ENCODE measurements around the gene DACT2. TPM values are rescaled to one million over a fixed set of nuclear protein-coding genes. Genes with fewer than 3 reads are reported as not detected.

Gene DACT2
- total and polyA plus RNA-seq, 4 donors: 0.25 to 2.8 (median 0.88) TPM

- no peak for TF ChIP-seq EGR1 (IDR thresholded peaks at IDR 0.05; ENCODE audit: low read depth in 2 of 2)
- TF ChIP-seq GABPA (IDR thresholded peaks at IDR 0.05 in 1 of 2, conservative IDR thresholded peaks at IDR 0.05 in 1 of 2): no peak
- Histone ChIP-seq H3K9ac (ENCODE audit: low read depth in 1 of 2, low read length in 2 of 2) (no peak overlapping the region), H3K27me3 (ENCODE audit: control insufficient read depth in 4 of 4, insufficient read depth in 4 of 4, low read length in 3 of 4) (no peaks in the 10 kb centered on the region), H3K9me3 (ENCODE audit: control insufficient read depth in 4 of 4, low read length in 3 of 4) (no peaks in the 10 kb centered on the region), H3K27ac (ENCODE audit: low read depth in 1 of 2, low read length in 2 of 2) (peak overlapping the region; percentile 11 to 45), H3K4me1 (ENCODE audit: control insufficient read depth in 4 of 4, insufficient read depth in 4 of 4, low read length in 3 of 4) (peaks cover 18 to 72% (median 45%) of the 10 kb centered on the region in 4 donors), H3K36me3 (ENCODE audit: control insufficient read depth in 4 of 4, insufficient read depth in 3 of 4, low read depth in 1 of 4, low read length in 3 of 4) (no peaks in the 10 kb centered on the region), H3K4me3 (ENCODE audit: low read depth in 1 of 3, low read length in 3 of 3) (no peak overlapping the region)
- no peak for DNase-seq (ENCODE audit: low spot score)
- 74% methylated on average over 17 of the region's 17 CpGs for WGBS
These were observed 46.0 kb downstream of the DACT2 start for GRCh38 chr6:168273441-168274036.

DNA sequence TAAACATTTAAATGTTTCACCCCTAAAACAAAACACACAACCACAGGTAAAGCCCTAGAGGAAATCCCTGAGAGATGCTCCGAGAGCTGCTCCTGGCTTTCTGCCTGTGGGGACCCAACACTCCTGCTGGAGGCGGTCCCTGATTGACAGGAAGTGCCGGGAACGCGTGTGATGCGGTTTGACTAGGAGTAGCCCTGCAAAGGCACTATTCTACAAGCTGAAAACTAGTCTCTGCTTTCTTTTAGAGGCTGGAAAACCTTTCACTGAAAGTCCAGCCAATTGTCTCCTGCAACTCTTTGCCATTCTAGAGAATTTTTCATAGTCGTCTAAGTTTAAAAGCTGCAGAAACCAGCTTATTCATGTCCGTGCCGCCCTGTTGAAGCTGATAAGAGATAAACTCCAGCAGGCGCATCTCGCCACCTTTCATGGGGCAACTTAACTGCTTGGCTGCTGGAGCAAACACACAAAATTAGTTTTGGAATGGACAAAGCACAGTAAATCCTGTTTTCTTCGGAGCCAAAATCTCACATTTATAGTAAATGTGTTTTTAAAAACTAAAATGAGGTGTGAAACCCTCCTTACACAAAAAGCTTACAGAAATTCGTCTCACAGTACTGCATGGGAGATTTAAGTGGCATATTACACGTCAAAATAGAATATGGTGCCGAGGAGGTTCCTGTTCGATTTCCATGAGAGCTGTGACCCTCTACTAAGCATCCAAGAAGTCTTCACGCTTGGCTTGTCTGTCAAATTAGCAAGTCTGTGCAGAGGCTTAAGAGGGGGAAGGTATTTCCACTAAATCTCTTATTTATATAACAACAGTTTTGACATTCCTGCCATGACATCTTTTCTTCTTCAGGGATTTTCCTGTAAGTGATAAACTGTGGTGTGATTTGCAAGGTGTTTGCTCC is 46.9 kb downstream of the DACT2 start:
- Histone ChIP-seq H3K4me3 (ENCODE audit: low read depth in 1 of 3, low read length in 3 of 3) (no peak overlapping the region), H3K27ac (ENCODE audit: low read depth in 1 of 2, low read length in 2 of 2) (peak overlapping the region; percentile 69 to 81), H3K9ac (ENCODE audit: low read depth in 1 of 2, low read length in 2 of 2) (no peak overlapping the region), H3K4me1 (ENCODE audit: control insufficient read depth in 4 of 4, insufficient read depth in 4 of 4, low read length in 3 of 4) (peaks cover 18 to 75% (median 45%) of the 10 kb centered on the region in 4 donors), H3K27me3 (ENCODE audit: control insufficient read depth in 4 of 4, insufficient read depth in 4 of 4, low read length in 3 of 4) (no peaks in the 10 kb centered on the region), H3K9me3 (ENCODE audit: control insufficient read depth in 4 of 4, low read length in 3 of 4) (no peaks in the 10 kb centered on the region), H3K36me3 (ENCODE audit: control insufficient read depth in 4 of 4, insufficient read depth in 3 of 4, low read depth in 1 of 4, low read length in 3 of 4) (no peaks in the 10 kb centered on the region)
- 32% methylated on average over 17 of the region's 17 CpGs for WGBS
- DNase-seq (ENCODE audit: low spot score): peak; percentile 57
- TF ChIP-seq, protein P1, sequence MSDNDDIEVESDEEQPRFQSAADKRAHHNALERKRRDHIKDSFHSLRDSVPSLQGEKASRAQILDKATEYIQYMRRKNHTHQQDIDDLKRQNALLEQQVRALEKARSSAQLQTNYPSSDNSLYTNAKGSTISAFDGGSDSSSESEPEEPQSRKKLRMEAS (IDR thresholded peaks at IDR 0.05): no peak
- no peak for TF ChIP-seq YY1 (IDR thresholded peaks at IDR 0.05)

DNA sequence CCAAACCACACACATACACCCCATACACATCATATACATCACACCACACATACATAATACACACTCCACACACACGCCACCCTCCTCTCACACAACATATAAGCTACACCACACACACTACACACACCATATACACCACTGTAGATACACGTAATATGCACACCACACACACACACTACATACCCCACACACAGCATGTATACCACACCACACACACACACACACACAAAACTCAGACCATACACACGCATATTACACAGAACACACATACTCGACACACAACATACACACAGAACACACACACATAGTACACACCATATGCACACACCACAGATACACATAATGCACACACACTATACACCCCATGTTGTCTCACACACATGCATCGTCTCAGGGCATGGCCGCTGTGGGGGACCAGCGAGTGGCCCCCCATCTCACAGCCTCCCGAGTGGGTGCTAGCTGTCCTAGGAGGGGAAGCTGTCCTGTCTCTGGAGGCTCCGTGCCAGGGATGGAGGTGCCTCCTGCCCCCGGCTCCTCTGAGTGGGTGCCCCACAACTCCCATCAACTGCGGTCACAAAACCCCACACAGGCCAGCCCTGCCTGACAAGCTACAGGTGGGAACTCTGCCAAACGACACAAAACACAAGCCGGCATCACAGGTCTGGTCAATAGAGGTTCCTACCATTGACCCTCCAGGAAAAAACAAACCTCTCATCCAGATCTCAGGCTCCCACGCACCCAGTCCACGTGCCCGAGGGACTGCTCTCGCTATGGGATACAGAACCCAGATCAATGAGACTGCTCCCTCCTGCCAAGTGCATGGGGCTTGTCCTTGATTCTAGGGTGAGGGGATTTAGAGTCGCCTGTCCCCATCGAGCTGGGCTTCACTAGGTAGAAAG is 49.1 kb downstream of the DACT2 start:
- Histone ChIP-seq H3K4me3 (ENCODE audit: low read depth in 1 of 3, low read length in 3 of 3) (no peak overlapping the region), H3K4me1 (ENCODE audit: control insufficient read depth in 4 of 4, insufficient read depth in 4 of 4, low read length in 3 of 4) (peaks cover 23 to 90% (median 59%) of the 10 kb centered on the region in 4 donors), H3K27ac (ENCODE audit: low read depth in 1 of 2, low read length in 2 of 2) (peak overlapping the region; percentile 69 to 81), H3K9ac (ENCODE audit: low read depth in 1 of 2, low read length in 2 of 2) (peak overlapping the region in 1 of 2 donors; percentile 2), H3K27me3 (ENCODE audit: control insufficient read depth in 4 of 4, insufficient read depth in 4 of 4, low read length in 3 of 4) (no peaks in the 10 kb centered on the region), H3K9me3 (ENCODE audit: control insufficient read depth in 4 of 4, low read length in 3 of 4) (no peaks in the 10 kb centered on the region), H3K36me3 (ENCODE audit: control insufficient read depth in 4 of 4, insufficient read depth in 3 of 4, low read depth in 1 of 4, low read length in 3 of 4) (no peaks in the 10 kb centered on the region)
- peak; percentile 51 for DNase-seq (ENCODE audit: low spot score)
- 62% methylated on average over 19 of the region's 19 CpGs for WGBS
- TF ChIP-seq YY1 (IDR thresholded peaks at IDR 0.05) (peak; percentile 89), HNF4A (conservative IDR thresholded peaks at IDR 0.05) (peak; percentile 69 to 85), GABPA (IDR thresholded peaks at IDR 0.05 in 1 of 2, conservative IDR thresholded peaks at IDR 0.05 in 1 of 2) (peak in 1 of 2 donors; percentile 19), HNF4G (IDR thresholded peaks at IDR 0.05) (no peak), RAD21 (IDR thresholded peaks at IDR 0.05) (peak; percentile 51 to 63), FOXA2 (IDR thresholded peaks at IDR 0.05) (peak; percentile 65), ATF3 (IDR thresholded peaks at IDR 0.05) (no peak), JUND (IDR thresholded peaks at IDR 0.05) (peak in 1 of 2 donors; percentile 52), FOXA1 (IDR thresholded peaks at IDR 0.05) (peak; percentile 44), RXRA (IDR thresholded peaks at IDR 0.05) (peak; percentile 86 to 95), NR2F2 (IDR thresholded peaks at IDR 0.05) (no peak), TAF1 (conservative IDR thresholded peaks at IDR 0.05) (no peak), SP1 (IDR thresholded peaks at IDR 0.05) (peak; percentile 83), EGR1 (IDR thresholded peaks at IDR 0.05; ENCODE audit: low read depth in 2 of 2) (peak; percentile 70 to 79)
- TF ChIP-seq, protein P1 (IDR thresholded peaks at IDR 0.05): peak; percentile 73
- TF ChIP-seq, protein P2, sequence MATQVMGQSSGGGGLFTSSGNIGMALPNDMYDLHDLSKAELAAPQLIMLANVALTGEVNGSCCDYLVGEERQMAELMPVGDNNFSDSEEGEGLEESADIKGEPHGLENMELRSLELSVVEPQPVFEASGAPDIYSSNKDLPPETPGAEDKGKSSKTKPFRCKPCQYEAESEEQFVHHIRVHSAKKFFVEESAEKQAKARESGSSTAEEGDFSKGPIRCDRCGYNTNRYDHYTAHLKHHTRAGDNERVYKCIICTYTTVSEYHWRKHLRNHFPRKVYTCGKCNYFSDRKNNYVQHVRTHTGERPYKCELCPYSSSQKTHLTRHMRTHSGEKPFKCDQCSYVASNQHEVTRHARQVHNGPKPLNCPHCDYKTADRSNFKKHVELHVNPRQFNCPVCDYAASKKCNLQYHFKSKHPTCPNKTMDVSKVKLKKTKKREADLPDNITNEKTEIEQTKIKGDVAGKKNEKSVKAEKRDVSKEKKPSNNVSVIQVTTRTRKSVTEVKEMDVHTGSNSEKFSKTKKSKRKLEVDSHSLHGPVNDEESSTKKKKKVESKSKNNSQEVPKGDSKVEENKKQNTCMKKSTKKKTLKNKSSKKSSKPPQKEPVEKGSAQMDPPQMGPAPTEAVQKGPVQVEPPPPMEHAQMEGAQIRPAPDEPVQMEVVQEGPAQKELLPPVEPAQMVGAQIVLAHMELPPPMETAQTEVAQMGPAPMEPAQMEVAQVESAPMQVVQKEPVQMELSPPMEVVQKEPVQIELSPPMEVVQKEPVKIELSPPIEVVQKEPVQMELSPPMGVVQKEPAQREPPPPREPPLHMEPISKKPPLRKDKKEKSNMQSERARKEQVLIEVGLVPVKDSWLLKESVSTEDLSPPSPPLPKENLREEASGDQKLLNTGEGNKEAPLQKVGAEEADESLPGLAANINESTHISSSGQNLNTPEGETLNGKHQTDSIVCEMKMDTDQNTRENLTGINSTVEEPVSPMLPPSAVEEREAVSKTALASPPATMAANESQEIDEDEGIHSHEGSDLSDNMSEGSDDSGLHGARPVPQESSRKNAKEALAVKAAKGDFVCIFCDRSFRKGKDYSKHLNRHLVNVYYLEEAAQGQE (IDR thresholded peaks at IDR 0.05): peak; percentile 43
- TF ChIP-seq, protein P3, sequence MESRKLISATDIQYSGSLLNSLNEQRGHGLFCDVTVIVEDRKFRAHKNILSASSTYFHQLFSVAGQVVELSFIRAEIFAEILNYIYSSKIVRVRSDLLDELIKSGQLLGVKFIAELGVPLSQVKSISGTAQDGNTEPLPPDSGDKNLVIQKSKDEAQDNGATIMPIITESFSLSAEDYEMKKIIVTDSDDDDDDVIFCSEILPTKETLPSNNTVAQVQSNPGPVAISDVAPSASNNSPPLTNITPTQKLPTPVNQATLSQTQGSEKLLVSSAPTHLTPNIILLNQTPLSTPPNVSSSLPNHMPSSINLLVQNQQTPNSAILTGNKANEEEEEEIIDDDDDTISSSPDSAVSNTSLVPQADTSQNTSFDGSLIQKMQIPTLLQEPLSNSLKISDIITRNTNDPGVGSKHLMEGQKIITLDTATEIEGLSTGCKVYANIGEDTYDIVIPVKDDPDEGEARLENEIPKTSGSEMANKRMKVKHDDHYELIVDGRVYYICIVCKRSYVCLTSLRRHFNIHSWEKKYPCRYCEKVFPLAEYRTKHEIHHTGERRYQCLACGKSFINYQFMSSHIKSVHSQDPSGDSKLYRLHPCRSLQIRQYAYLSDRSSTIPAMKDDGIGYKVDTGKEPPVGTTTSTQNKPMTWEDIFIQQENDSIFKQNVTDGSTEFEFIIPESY (IDR thresholded peaks at IDR 0.05): no peak

Measured in liver (tissue), 9 donors.